Astrocyte (in vitro differentiated cells and primary cell): ENCODE results near the gene RNF169.

Experiments used
- CTCF ChIP-seq: IDR thresholded peaks from 2 replicates; pipeline ENCODE4 v1.5.1; 2011; ENCODE audit warnings: low read depth, mild to moderate bottlenecking, inconsistent platforms, low read length, moderate library complexity; ENCODE audit not compliant: insufficient read depth
- EZH2 ChIP-seq: IDR thresholded peaks from 2 replicates; pipeline ENCODE4 v1.6.1; 2012; ENCODE audit warnings: mild to moderate bottlenecking, low read length, inconsistent platforms; ENCODE audit not compliant: insufficient read depth

GRCh38 chr11:74818283-74818946 is 69.8 kb downstream of the RNF169 start:
- TF ChIP-seq EZH2 (no peak), CTCF (no peak)
